NAMALWA (cell line): ENCODE data around the gene KLHL18.
"Not testable (repeated sequence)": the region's sequence is repeated elsewhere in the genome, so short reads cannot be mapped to it uniquely, and the experiment has no call there.

Source experiments
- DNase-seq: peaks from one replicate; pipeline ENCODE4 v3.0.0-alpha.2; 2015; ENCODE audit warnings: low spot score

KLHL18 gene

DNA sequence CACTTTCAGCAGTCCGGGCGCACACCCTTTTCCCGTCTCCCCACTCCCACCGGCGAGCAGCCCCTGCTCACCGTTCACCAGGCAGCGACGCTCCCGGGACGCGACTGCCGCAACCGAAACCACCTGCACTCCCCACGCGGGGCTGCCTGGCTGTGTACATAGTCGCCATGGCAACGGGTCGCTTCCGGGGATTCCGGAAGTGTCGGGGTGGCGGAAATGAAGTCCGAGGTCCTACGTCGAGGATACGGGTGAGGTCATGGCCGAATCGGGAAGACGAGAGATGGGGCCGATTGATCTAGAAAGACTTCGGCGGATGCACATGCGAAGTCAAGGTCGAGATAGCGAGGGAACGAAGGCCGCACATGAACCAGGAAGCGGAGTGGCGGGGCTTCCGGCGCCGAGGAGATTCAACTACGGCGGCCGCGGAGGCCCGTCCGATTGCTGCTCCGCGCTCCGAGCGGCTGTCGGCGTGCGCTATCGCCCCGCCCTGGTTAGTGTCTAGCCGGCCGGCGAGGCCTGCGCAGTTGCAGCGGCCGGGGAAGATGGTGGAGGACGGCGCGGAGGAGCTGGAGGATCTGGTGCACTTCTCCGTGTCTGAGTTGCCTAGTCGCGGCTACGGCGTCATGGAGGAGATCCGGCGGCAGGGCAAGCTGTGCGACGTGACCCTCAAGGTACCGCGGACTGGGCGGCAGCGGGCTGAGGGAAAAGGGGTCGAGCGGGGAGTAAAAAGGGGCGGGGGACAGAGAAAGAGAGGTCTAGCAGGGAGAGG lies at the start of gene KLHL18, which contains the start of gene KIF9:
TSS of gene KLHL18 (plus strand) at position 521 of the 769 bp plus-strand sequence. CDS start at position 543, 22 bp downstream.
TSS of gene KIF9 (minus strand) at position 376 of the 769 bp plus-strand sequence. CDS start 5,425 bp downstream, outside the sequence.
- peak; percentile 94 for DNase-seq

DNA sequence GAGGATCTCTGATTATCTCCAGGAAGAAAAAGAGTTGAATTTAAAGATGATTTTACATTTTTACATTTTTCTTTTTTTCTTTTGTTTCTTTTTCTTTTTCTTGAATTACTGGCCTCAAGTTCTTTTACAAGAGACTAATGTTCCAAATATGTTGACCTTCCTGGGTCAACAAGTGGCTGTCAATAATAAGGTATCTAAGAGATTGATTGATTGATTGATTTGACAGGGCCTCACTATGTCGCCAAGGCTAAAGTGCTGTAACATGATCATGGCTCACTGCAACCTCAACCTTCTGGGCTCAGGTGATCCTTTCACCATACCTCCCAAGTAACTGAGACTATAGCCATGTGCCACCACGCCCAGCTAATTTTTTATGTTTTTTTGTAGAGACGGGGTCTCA lies 44.7 kb upstream of the KLHL18 start:
- no peak for DNase-seq

DNA sequence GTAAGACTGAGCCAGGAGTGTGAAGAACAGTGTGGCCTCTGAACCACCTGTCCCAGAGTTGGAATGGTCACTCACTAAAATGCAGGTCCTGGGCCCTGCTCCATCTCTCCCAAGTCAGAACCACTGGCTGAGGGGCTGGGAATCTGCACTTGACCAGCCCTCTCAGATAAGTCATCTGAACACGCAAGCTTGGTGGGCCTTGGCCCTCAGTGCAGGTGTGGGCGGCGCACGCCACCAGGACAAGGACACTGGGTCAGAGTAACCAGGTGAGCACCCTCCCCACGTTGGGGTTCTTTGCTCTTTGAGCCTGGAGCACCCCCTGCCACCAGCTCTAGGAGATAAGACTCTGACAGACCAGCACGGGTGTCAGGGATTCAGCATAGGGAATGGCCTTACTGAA lies 42.8 kb upstream of the KLHL18 start:
- no peak for DNase-seq

DNA sequence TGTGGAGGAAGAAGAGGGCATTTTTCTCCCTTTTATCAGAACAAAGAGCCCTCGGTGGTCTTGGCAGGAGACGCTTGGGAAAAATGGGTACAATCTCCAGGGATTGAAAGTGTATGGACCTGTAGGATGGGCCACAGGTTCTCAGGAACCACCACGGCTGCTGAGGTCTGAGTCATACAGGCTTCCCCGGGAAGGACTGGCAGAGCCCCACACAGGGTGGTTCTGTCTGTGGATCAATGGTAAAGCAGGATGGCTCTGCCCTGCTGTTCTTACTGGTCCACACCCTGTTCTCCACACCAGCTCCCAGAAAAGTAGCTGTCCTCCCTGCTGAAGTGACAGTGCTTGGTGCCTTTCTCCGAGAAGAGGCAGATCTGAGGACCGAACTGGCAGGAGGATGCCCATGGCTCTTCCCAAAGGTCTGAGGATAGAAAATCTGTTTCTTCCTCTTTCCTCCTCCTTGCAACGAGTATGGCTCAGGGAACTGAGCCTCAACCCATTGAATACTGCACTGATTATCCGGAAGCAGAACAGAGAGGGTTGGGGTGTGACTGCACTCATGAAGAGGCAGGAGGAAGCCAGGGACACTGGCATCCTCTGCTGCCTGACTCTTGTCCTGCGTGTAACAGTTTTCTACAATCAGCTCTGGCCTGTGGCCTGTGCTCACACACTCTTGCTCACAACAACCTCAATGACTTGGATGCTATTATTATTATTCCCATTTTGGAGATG lies 39.2 kb upstream of the KLHL18 start:
- DNase-seq: no peak

DNA sequence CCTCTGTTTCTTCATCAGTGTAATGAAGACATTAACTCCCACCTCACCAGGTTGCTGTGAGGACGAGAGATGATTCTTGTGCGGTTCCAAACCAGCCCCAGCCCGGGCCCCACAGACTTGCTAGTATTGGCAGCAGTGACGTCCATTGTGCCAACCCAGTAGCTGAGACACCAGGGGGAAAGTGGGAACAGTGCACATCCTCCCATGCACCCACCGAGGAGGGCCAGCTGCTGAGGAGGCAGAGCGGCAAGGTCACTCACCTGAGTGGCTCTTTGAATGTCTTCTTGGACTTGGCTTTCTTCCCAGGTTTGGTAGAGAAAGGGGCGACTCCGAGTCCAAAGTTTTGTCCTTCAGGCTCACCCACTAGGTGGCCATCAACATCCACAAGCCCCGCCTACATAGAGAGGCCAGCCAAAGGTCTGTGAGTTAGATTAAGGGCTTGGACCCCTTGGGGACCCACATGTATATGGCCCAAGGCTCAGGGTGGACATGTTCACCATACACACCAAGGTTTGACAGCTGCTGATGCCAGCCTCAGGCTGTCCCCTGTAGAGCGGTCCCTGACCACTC lies 38.1 kb upstream of the KLHL18 start:
- no peak for DNase-seq

DNA sequence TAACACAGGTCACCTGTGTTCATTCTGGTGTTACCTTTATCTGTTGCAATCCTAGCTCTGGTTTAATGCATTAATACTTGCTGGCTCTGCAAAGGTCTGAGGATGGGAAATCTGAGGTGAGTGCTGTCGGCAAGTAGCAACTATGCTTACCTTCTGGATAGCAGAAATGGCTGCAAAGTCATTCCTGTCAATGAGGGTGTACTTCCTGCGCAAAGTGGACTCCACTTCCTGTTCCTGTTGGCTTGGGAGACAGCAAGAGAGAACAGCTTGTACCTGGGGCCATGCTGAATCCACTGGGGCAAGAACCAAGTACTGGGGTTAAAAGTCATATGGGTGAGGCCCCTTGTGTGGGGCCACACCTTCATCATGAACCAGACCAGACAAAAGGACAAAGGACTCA lies 37.5 kb upstream of the KLHL18 start:
- DNase-seq: no peak

DNA sequence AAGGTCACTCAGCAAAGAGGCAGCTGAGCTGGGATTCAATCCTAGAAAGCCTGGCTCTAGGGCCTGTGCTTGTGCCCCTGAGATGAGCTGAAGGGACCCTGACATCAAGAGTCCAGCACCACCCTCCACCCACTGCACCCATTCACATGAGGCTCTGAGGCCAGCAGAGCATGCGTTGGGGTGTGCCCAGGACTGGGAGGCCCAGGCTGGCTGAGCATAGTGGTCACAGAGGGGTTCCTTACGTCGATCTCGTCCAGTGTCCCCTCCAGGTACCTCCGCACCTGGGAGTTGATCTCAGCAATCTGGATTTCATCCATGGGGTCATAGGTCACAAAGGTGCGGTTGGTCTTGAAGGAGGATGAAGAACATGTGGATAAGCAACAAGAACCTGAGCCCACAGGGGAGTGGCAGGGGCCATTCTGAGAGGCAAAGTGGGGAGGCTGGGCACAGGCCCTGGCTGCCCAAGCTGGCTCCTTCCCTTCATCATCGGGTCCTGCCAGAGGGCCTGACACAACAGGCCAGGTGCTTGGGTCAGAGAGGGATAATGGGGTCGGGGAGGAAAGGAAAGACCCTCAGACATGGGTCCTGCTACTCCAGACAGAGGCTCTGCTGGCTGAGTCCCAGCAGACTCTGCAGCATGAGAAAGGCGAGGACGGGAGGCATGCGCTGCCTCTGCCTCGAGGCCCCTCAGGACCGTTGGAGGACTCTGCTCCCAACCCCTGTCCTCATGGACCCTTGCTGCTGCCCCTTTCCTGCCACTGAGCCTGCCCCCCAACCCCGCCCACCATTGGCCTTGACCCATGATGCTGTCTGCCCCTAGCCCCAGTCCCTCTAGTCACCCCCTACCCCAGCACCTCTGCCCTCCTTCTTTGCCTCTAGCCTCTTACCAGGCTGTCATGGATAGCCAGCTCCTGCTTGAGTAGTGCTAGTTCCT lies 35.3 kb upstream of the KLHL18 start:
- no peak for DNase-seq

DNA sequence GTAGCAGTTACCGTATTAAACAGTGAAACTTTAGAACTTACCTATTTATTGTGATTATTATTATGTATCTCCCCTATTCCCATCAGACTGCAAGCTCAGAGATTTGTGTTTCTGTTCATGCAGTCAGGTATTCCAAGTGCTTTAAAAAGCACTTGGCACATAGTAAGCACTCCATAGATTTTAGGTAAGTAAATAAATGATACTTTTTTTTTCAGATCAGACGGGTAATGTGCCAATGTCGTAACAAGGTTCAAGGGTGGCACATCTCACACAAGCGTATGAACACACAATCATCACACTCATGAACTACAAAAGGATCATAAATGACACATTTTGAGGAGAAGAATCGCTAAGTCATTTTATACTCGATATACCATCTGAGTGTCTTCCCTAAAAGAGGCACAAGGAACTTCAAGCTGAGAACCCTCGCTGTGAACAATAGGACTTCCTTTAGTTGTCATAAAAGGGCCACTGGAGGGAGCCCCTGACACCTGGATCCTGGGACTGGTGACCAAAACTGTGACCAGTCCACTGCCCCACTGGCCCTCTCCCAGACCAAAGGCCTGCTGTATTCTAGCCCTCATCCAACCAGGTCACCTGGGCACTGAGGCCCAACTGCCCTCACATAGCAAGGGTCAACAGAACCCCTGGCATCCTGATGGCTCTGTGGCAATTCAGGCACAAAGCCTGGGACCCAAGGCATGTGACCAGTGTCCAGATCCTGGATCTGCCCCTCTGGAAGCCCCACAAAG lies 32.3 kb upstream of the KLHL18 start:
- DNase-seq: no peak

DNA sequence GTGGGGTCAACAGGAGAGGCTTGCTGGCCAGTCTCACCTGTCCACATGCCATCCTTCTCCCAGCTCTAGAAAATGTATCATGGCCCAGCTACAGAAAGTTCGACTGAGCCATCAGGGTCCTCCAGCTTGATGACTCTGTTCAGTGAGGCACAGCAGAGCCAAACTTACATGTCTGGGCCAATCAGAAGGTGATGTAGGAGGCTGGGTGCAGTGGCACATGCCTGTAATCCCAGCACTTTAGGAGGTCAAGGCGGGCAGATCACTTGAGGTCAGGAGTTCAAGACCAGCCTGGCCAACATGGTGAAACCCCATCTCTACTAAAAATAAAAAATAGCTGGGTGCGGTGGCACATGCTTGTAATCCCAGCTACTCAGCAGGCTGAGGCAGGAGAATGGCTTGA lies 31.7 kb upstream of the KLHL18 start:
- not testable (repeated sequence) for DNase-seq

DNA sequence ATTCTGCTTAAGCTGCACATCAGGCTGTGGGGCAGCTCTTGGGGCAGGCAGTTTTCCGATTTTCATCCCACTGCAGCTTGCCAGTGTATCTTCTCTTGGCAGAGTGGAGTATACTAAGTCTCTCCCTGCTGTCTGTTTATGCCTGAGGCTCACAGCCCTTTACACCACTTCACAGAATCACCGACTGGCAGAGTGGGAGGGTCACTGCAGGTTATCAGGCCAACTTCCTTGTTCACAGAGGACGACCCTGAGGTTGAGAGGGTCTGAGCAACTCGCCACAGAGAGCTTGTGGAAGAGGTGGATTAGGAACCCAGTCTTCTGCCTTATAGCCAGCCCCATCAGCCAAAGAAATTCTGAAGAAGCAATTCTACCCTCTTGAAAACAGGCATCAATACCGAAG lies 31.1 kb upstream of the KLHL18 start:
- DNase-seq: no peak

DNA sequence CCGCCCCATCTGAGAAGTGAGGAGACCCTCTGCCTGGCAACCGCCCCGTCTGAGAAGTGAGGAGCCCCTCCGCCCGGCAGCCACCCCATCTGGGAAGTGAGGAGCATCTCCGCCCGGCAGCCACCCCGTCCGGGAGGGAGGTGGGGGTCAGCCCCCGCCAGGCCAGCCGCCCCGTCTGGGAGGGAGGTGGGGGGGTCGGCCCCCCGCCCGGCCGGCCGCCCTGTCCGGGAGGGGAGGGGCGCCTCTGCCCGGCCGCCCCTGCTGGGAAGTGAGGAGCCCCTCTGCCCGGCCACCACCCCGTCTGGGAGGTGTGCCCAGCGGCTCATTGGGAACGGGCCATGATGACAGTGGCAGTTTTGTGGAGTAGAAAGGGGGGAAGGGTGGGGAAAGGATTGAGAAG lies 26.4 kb upstream of the KLHL18 start:
- not testable (repeated sequence) for DNase-seq

DNA sequence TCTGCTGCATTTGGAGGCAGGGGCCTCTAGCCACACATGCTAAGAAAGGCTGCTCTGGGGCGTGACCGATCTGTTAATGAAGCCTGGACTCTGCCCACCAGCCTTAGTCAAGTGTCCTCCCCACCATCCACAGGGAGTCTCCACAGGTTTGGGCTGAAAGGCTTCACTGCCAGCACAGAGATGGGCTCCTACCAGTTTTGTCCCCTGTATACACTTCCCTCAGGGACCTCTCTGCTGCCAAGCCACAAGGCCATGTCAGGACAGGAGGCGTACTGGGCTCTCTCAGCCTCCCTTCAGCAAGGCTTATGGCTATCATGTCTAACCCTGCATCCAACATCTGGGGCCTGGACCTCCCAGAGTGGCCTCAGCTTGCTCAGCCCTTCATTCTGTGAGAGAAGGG lies 23.6 kb upstream of the KLHL18 start:
- no peak for DNase-seq

DNA sequence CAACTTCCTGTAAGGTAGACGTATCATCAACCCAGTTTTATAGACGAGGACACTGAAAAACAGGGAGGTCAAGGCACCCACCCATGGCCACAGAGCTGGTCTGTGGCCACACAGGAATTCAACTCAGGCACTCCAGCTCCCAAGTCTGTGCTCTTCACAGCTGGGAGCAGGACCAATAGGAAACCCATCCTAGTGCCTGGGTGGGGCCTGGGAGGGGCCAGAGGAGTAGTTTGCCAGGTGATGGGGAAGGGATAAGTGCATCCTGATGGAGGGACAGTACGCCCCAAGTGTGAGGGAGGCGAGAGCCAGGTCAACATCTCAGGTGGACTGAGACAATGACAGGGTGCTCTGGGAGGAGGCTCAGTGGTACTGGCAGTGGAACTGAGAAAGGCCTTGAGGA lies 22.1 kb upstream of the KLHL18 start:
- DNase-seq: no peak

DNA sequence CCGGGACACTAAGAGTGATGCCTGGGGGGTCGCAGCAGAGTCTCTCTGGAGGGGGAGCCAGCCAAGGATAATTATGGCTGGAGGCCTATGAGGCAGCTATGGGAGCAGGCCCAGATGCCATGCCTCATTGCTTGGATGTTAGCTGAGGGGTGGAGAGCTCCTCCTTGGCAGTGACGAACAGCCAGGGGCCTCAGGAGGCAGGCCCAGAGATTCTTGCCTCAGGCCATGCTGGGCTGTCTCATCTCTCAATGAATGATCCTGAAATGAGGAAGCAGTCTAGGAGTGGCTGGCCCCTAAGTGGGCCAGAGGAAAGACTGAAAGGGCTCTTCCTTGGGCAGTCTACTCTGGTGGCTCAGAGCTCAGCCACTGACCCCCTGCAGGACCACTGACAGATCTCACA lies 21.4 kb upstream of the KLHL18 start:
- no peak for DNase-seq

DNA sequence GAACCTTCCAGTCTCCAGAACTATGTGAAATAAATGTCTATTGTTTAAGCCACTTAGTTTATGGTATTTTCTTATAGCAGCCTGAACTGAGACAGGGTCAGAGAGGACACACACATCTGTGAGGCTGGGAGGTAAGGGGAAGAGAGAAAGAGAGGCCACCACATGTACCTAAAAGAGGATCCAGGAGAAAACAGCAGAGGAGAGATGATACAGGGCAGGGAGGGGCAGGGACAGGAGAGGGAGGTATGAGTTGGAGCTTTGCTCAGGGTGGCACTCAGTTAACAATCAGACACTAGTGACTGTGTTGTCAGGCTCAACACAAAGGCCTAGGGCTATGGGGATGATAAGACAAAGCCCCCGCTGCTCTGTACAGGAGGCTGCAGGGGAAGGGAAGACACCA lies 17.7 kb upstream of the KLHL18 start:
- no peak for DNase-seq

DNA sequence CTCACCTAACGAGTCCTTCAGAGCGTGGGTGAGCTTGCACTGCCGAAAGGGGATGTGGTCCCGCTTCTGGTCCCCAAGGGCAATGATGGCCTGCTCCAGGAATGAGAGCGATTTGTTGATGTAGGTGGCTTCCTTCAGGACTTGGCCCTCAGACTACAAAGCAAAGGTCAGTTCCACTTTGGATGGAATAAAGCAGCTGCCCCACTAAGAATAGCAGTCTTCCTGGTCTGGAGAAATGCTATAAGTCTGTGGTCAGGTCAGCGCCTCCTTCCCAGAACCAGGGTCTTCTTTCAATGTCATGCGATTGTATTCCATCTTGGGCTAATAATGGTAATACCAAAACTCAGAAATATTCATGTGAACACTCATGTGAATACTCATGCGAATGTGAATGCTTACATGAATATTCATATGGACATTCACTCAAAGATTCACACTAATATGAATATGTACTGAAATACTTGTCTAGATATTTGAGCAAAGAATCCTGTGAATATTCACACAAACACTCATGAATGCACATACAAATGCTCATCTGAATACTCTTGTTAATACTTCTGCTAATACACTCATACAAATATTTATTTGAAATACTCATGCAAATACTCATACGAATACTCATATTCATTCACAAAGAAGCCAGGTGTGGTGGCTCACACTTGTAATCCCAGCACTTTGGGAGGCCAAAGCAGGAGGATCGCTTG lies 16.9 kb upstream of the KLHL18 start:
- no peak for DNase-seq

DNA sequence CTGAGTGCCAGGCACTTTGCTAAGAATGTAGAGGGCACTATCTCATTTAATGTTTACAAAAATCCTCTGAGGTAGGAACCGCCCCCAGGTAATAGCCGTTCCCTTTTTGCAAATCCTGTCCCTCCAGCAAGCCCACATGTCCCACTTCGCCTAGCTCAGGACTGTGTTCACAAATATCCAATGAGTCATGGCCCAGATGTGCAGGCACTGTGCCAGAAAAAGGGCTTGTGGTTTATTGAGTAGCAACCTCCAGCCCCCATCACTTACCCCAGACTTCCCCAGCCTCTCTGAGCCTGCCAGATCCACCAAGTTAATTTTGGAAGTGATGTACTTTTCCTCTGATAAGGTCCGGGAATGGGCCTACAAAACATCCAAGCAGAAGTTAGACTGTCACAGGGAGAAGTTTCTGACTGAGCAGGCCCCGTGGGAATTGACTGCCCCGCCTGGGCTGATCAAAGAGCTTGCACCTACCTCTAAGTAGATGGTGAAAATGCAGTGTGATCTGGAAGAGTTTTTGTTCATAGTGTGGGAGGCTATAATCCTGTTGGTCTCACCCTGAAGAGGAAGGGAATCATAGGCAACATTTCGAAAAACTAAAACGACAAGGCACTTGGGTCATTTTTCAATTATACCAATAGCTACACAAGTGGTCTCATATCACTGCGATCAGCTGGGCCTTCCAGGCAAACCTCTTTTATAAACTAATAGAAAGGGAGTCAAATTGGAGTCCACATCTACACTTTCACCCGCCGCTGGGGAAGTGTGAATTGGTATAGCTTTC lies 15.8 kb upstream of the KLHL18 start:
- peak; percentile 89 for DNase-seq

DNA sequence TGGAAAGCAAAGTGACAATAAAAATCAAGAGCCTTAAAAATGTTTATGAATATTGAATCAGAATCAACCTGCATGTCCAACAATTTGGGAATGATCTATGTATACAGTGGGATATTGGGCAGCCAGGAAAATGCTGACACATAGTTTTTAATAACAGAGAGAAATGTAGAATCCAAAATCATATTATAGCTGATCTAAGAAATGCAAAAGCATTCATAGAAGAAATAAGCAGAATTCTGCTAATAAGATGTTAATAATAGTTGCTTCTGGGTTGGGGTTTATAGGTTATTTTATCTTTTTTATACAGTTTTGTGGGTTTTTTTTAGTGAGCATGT lies 15.3 kb upstream of the KLHL18 start:
- no peak for DNase-seq

DNA sequence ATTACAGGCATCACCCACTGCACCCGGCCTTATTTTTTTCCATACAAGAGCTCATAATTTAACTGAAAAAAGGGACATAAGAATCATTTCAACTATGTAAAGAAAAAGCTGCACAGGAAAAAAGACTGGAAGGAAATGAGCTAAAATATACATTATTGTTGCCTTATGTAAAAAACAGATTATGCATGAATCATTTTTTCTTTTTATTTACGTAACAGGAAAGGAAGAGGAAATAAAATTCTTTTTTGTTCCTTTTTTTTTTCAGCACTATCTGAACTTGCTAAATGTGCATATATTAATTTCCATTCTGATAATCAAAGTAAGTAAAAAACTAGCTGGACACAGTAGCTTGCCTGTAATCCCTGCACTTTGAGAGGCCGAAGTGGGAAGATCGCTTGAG lies 12.2 kb upstream of the KLHL18 start:
- no peak for DNase-seq

DNA sequence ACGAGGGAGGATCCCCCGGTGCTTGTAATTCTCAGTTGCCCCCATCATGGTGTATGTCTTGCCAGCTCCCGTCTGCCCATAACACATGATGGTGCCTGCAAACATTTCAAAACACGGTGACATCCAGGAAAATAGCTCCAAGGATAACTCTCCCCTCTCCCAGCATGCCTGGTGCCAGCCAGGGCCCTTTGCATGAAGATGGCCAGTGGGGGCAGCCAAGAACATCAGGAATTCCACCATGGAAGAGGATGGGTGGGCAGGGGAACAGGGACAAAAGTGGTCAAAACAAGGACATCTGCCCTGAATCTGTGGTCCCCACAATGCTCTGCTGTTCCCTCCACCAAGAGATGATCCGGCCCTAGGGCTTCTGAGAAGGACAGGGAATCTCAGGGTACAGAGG lies 9.2 kb upstream of the KLHL18 start:
- no peak for DNase-seq
